Psoas muscle (tissue), 8 donors: Measurements from ENCODE around the gene NEK6. TPM values are rescaled to one million over a fixed set of nuclear protein-coding genes. Genes with fewer than 3 reads are reported as not detected.

Source experiments
- ATAC-seq, 4 donors: fragments of 200-7000 bp; cut with Tn5 transposase; one replicate each; pipeline ENCODE4 v1.9.1; 2020; ENCODE audit warnings: moderate library complexity in 3 of 4, mild to moderate bottlenecking in 2 of 4
- DNase-seq, 2 donors: peaks; one replicate each; pipeline ENCODE4 v3.0.0-alpha.2; 2020
- H3K27ac ChIP-seq: fragments of 200-600 bp; one replicate; pipeline ENCODE4 v1.8.0; 2022
- H3K27me3 ChIP-seq, 3 donors: fragments of 200-600 bp in 1 of 3; one replicate each; pipeline versions ENCODE4 v1.6.1 to v1.8.0; 2013 to 2022; ENCODE audit warnings: low read length in 2 of 3, mild to moderate bottlenecking in 2 of 3, moderate library complexity in 1 of 3; ENCODE audit not compliant: insufficient read depth in 3 of 3
- H3K36me3 ChIP-seq, 2 donors: fragments of 200-600 bp in 1 of 2; one replicate each; pipeline versions ENCODE4 v1.6.1 to v1.8.0; 2013 to 2022; ENCODE audit warnings: low read depth in 1 of 2, mild to moderate bottlenecking in 1 of 2, moderate library complexity in 1 of 2; ENCODE audit not compliant: insufficient read depth in 1 of 2
- H3K4me1 ChIP-seq: fragments of 200-600 bp; one replicate; pipeline ENCODE4 v1.8.0; 2022
- H3K4me3 ChIP-seq: fragments of 200-600 bp; one replicate; pipeline ENCODE4 v1.8.0; 2022; ENCODE audit warnings: mild to moderate bottlenecking
- H3K9me3 ChIP-seq: fragments of 200-600 bp; one replicate; pipeline ENCODE4 v1.8.0; 2022
- WGBS, 3 donors: extraction: QIAGEN DNeasy Blood & Tissue Kit; methylation state at CpG; one replicate each; pipeline versions ENCODE4 v1.1.6 to v1.1.7; 2013; 5-methylcytosine and 5-hydroxymethylcytosine counted together
- intact Hi-C, 2 donors: fragments of 100-400 bp; cut with DNase I; formaldehyde crosslinking; loops; one replicate each; pipeline versions ENCODE4 v1.11.0 to v1.14.2; 2022
- polyA plus RNA-seq, 3 donors: library from polyadenylated mRNA; stranded (reverse); fragments of 200-250 nt; gene quantifications; one replicate each; pipeline ENCODE4 v1.2.3, GENCODE V29; 2013
- total RNA-seq, 4 donors: library from RNA; stranded (reverse); fragmentation: NEBNext Ultra II Directional in 2 of 4; extraction: Animal tissue kit (Norgen Biotek cat#: 25700) in 2 of 4; gene quantifications; one replicate each; pipeline versions ENCODE4 v1.2.1 to v1.2.4, GENCODE V29; 2021 to 2023
- TF ChIP-seq, protein P1 (sequence below): fragments of 200-600 bp; IDR thresholded peaks from one replicate; pipeline ENCODE4 v1.8.0; 2022; ENCODE audit warnings: antibody characterized with exemption
- donor health status: healthy with polysubstance abuse.
- donor health status: DM: no; HTN: no; CAD: no; lungs with moderate emphysema.
- donor health status: Bipolar disorder and iron deficiency.
- donor health status: healthy.
- donor health status: DM: yes; HTN: yes; CAD: no.
- donor health status: DM: no; HTN: no; CAD: no.
- donor health status: DM: no; HTN: no; CAD: no.
- donor health status: DM: yes; HTN: yes; CAD: no.

The NEK6 gene
- total and polyA plus RNA-seq, 7 donors: 2.0 to 16.0 (median 5.3) TPM

- peak overlapping the region; percentile 86 for H3K27ac ChIP-seq
- H3K9me3 ChIP-seq: no peaks in the 10 kb centered on the region
- H3K27me3 ChIP-seq: no peaks in the 10 kb centered on the region
- peak overlapping the region; percentile 20 for H3K4me3 ChIP-seq
- intact Hi-C loops: loop anchor here in 1 of 2 donors (10.0 kb wide), 1 partner anchor 275 kb away; no protein-coding TSS in a partner anchor
- H3K4me1 ChIP-seq: peaks cover 59% of the 10 kb centered on the region
- DNase-seq: peak; percentile 63 to 81
- peak; percentile 83 to 94 (median 92) for ATAC-seq
- H3K36me3 ChIP-seq: peaks cover 3 to 40% of the 10 kb centered on the region in 2 donors
- WGBS, 3 donors: 27 to 35% (median 27%) methylated on average over 12 of the region's 12 CpGs
- TF ChIP-seq, protein P1, sequence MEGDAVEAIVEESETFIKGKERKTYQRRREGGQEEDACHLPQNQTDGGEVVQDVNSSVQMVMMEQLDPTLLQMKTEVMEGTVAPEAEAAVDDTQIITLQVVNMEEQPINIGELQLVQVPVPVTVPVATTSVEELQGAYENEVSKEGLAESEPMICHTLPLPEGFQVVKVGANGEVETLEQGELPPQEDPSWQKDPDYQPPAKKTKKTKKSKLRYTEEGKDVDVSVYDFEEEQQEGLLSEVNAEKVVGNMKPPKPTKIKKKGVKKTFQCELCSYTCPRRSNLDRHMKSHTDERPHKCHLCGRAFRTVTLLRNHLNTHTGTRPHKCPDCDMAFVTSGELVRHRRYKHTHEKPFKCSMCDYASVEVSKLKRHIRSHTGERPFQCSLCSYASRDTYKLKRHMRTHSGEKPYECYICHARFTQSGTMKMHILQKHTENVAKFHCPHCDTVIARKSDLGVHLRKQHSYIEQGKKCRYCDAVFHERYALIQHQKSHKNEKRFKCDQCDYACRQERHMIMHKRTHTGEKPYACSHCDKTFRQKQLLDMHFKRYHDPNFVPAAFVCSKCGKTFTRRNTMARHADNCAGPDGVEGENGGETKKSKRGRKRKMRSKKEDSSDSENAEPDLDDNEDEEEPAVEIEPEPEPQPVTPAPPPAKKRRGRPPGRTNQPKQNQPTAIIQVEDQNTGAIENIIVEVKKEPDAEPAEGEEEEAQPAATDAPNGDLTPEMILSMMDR: no peak
Observed at GRCh38 chr9:124399323-124399967, 141.7 kb downstream of the NEK6 start.

DNA sequence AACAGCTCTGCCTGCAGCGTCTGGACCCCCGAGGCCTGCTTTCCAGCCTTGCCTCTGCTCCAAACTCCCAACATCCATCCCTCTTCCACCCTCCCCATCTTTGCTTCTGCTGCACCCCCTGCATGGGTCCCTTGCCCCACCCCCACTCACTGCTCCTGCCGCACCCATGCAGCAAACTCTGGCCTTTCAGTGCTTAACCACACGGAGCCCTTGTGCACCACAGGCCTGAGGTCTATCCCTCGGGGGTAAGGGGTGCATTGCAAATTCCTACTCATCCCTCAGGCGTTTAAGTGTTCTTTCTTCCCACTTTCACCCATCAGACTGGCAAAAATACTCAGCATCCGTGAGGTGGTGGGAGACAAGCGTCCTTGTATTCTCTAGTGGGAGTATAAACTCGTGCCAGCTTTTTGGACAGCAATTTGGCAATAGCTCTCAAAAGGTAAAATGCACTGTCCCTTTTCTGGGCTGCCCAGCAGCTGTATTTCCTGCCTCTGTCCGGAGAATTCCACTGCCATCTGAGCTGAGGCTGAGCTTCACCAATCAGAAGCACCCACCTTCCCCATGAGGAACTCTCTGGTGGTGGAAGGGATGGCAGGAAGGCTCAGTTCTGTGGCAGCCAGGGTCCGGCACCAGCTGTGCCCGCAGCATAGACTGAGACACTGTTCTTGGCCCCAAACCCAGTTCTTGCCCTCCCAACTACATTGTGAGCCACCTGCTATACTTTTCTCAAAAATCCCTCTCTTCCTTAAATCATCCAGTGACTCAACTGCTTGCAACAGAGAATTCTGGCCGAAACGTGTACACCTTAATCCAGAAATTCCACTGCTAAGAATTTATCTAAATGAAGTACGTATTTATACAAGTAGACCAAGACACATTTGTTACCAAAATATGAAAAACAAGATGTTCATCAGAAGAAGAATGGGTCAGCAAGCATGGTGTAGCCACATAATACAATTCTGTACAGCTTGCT is 142.5 kb downstream of the NEK6 start:
- DNase-seq (no peak), ATAC-seq (peak; percentile 10 to 24 (median 20))
- Histone ChIP-seq H3K9me3 (no peaks in the 10 kb centered on the region), H3K27me3 (no peaks in the 10 kb centered on the region), H3K4me1 (peaks cover 56% of the 10 kb centered on the region), H3K27ac (peak overlapping the region; percentile 86), H3K36me3 (peaks cover 3 to 47% of the 10 kb centered on the region in 2 donors), H3K4me3 (no peak overlapping the region)
- intact Hi-C loops: loop anchor here in 1 of 2 donors (10.0 kb wide), 1 partner anchor 275 kb away; no protein-coding TSS in a partner anchor
- WGBS, 3 donors: 28 to 45% (median 33%) methylated on average over 15 of the region's 15 CpGs
- TF ChIP-seq, protein P1: no peak

Other genes starting within 250 kb of the NEK6 start
- gene LHX2, start 246.2 kb upstream of the NEK6 start, total RNA-seq: not detected
- gene LHX2, start 246.2 kb upstream of the NEK6 start, polyA plus RNA-seq: not detected
- 100 to 1,000 TPM; 144 to 189 (median 168) TPM for gene PSMB7, start 157.5 kb downstream of the NEK6 start, total RNA-seq
- 100 to 1,000 TPM; 247 to 421 (median 332) TPM for gene PSMB7, start 157.5 kb downstream of the NEK6 start, polyA plus RNA-seq
- gene ADGRD2, start 192.5 kb downstream of the NEK6 start, total RNA-seq: not detected
- gene ADGRD2, start 192.5 kb downstream of the NEK6 start, polyA plus RNA-seq: not detected
- gene NR5A1, start 249.4 kb downstream of the NEK6 start, total RNA-seq: under 1 TPM in 2 of 4 donors, not detected in 2; 0.65 to 0.75 TPM
- gene NR5A1, start 249.4 kb downstream of the NEK6 start, polyA plus RNA-seq: under 1 TPM in 2 of 3 donors, not detected in 1; 0.01 to 0.04 TPM